Fibroblast of villous mesenchyme (primary cell): ENCODE measurements around the gene GFRA3. TPM values are rescaled to one million over a fixed set of nuclear protein-coding genes. Genes with fewer than 3 reads are reported as not detected.
"Not testable (repeated sequence)": the region's sequence is repeated elsewhere in the genome, so short reads cannot be mapped to it uniquely, and the experiment has no call there.

ENCODE experiments used
- DNase-seq: peaks from one replicate; pipeline ENCODE4 v3.0.0-alpha.2; 2010; ENCODE audit warnings: low read depth
- H3K4me3 ChIP-seq: 2 replicates; pipeline ENCODE4 v1.5.1; 2011; ENCODE audit warnings: low read depth, mild to moderate bottlenecking, low read length
- CTCF ChIP-seq: IDR thresholded peaks from 2 replicates; pipeline ENCODE4 v1.5.1; 2012; ENCODE audit warnings: low read depth, mild to moderate bottlenecking, low read length; ENCODE audit not compliant: insufficient read depth
- total RNA-seq: library from RNA; depleted of rRNA; stranded (reverse); fragments of >200 nt; gene quantifications from 2 replicates; pipeline ENCODE4 v1.2.3, GENCODE V29; 2012

Gene GFRA3
- total RNA-seq, 1 donor = not detected

DNA sequence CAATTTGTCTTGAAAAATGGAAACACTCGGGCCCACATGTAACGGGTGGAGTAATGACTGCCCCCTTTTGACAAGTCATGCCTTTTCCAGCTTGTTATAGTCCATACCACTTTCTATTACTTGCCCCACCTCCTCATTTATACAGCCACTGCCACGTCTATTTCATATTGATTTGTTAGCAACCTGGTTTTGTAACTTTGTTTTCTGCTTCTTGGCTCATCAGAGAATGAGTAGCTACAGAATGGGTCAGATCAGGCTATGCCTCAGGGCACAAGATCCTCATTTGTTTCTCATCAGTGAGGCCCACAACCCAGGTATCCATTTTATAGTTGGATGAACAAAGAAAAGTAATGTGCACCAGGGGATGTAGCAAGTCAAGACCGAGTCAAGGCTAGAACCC is 1.7 kb downstream of the GFRA3 start:
- TF ChIP-seq CTCF = no peak
- H3K4me3 ChIP-seq = no peak overlapping the region
- DNase-seq = no peak

GRCh38 chr5:138271281-138271680 is 3.1 kb downstream of the GFRA3 start:
- no peak overlapping the region for H3K4me3 ChIP-seq
- no peak for DNase-seq
- no peak for TF ChIP-seq CTCF

- TF ChIP-seq CTCF = no peak
- H3K4me3 ChIP-seq = no peak overlapping the region
- DNase-seq = no peak
Observed at GRCh38 chr5:138264183-138264582, 10.2 kb downstream of the GFRA3 start.

- DNase-seq = no peak
- TF ChIP-seq CTCF = no peak
- H3K4me3 ChIP-seq = no peak overlapping the region
Observed at GRCh38 chr5:138263581-138263980, 10.8 kb downstream of the GFRA3 start.

- no peak for DNase-seq
- no peak for TF ChIP-seq CTCF
Observed at GRCh38 chr5:138258704-138259292, 15.6 kb downstream of the GFRA3 start.

GRCh38 chr5:138257583-138257982 is 16.8 kb downstream of the GFRA3 start:
- no peak overlapping the region for H3K4me3 ChIP-seq
- no peak for TF ChIP-seq CTCF
- no peak for DNase-seq

More at GRCh38 chr5:138258704-138259292, 15.6 kb downstream of the GFRA3 start:
- H3K4me3 ChIP-seq = no peak overlapping the region

- no peak for DNase-seq
- H3K4me3 ChIP-seq = no peak overlapping the region
- no peak for TF ChIP-seq CTCF
Observed at GRCh38 chr5:138252944-138253343, 21.5 kb downstream of the GFRA3 start.

GRCh38 chr5:138247800-138248199 is 26.6 kb downstream of the GFRA3 start:
- not testable (repeated sequence) for DNase-seq, H3K4me3 ChIP-seq
